ENCODE results near the gene ESRRB. TPM values are rescaled to one million over a fixed set of nuclear protein-coding genes. Genes with fewer than 3 reads are reported as not detected.
A peak's percentile ranks its signal among the peaks of the same experiment; 100 is the strongest.

The ESRRB gene
- polyA plus RNA-seq, 1 of the 3 experiments (the other 2 are of a cell fraction): 0.05 TPM

- no peaks in the 10 kb centered on the region; the same call in 1 of the 2 replicates for H3K9me3 ChIP-seq
- no peaks in the 10 kb centered on the region for H3K79me2 ChIP-seq (ENCODE audit: insufficient read depth)
- H3K36me3 ChIP-seq (replicated peaks in 1 of 2; ENCODE audit: control insufficient read depth in 1 of 2, insufficient read depth in 2 of 2, low read length in 1 of 2): no peaks in the 10 kb centered on the region
- H3K9ac ChIP-seq: no peak overlapping the region
- POLR2A ChIA-PET: no interaction called here
- CTCF ChIA-PET: interaction anchor here (0.7 kb wide), 1 partner anchor 138 kb away, joined by 3 read pairs; no protein-coding TSS in a partner anchor
- H4K20me1 ChIP-seq (ENCODE audit: insufficient read depth): no peaks in the 10 kb centered on the region
- no peak overlapping the region for H3K4me3 ChIP-seq (ENCODE audit: low read depth in 2 of 2, low read length in 1 of 2)
- no peak overlapping the region for H3K27ac ChIP-seq (ENCODE audit: low read depth in 2 of 2, low read length in 1 of 2)
- H3K4me2 ChIP-seq: no peak overlapping the region
- no peak for TF ChIP-seq GABPA (IDR thresholded peaks at IDR 0.05; ENCODE audit: low read depth)
- TF ChIP-seq USF1 (IDR thresholded peaks at IDR 0.05; ENCODE audit: borderline replicate concordance, low read depth): no peak
- TF ChIP-seq REST (IDR thresholded peaks at IDR 0.05; ENCODE audit: low read depth, low read length): no peak
- TF ChIP-seq MEF2A (IDR thresholded peaks at IDR 0.05; ENCODE audit: borderline replicate concordance, low read depth): no peak
- TF ChIP-seq GATA2 (CRISPR knock-in tag; IDR thresholded peaks at IDR 0.05): 0 out of 2 replicates have a peak, but pooled peaks have one; percentile 11
- peak; percentile 29; the same call in 1 of the 2 replicates for TF ChIP-seq RAD21 (IDR thresholded peaks at IDR 0.05; ENCODE audit: low read length)
- peak; percentile 64; the same call in 1 of the 2 replicates for TF ChIP-seq MXI1 (IDR thresholded peaks at IDR 0.05; ENCODE audit: low read depth, low read length)
- TF ChIP-seq FOXM1 (IDR thresholded peaks at IDR 0.05; ENCODE audit: low read depth): no peak
- TF ChIP-seq NFIC (IDR thresholded peaks at IDR 0.05; ENCODE audit: borderline replicate concordance): no peak
- TF ChIP-seq TCF12 (IDR thresholded peaks at IDR 0.05): no peak
- no peak for TF ChIP-seq USF2 (IDR thresholded peaks at IDR 0.05; ENCODE audit: borderline replicate concordance, low read depth, low read length)
- TF ChIP-seq FOXJ3 (CRISPR knock-in tag; IDR thresholded peaks at IDR 0.05): no peak
- TF ChIP-seq CTCF (IDR thresholded peaks at IDR 0.05): no peak
- H3K27me3 ChIP-seq (ENCODE audit: insufficient read depth): no peaks in the 10 kb centered on the region
- WGBS (ENCODE audit: low lambda C conversion rate): 7% methylated on average over 3 of the region's 3 CpGs
- H3K4me1 ChIP-seq (ENCODE audit: control insufficient read depth in 1 of 2, insufficient read depth in 2 of 2, low read depth in 1 of 2, low read length in 1 of 2): peaks cover 0 to 6% of the 10 kb centered on the region in 2 experiments; a peak in 1 of 4 replicates
- peak; percentile 58 for DNase-seq
- no peaks in the 10 kb centered on the region for H3F3A ChIP-seq (replicated peaks; ENCODE audit: insufficient read depth)
- H2AFZ ChIP-seq (ENCODE audit: low read depth): no peak overlapping the region
- H3K9me2 ChIP-seq: no peaks in the 10 kb centered on the region
Measured at GRCh38 chr14:76525106-76525821, 149.3 kb downstream of the ESRRB start.
